ENCODE data around the gene DDN.

DDN gene

GRCh38 chr12:48954061-48954460, 45.1 kb downstream of the DDN start:
- Histone ChIP-seq H3K4me3 (ENCODE audit: low read length) (no peak overlapping the region), H3K9me3 (ENCODE audit: insufficient read depth, low read depth, low read length) (no peaks in the 10 kb centered on the region), H3K27ac (ENCODE audit: low read length) (no peak overlapping the region), H3K27me3 (ENCODE audit: insufficient read depth, low read length) (no peaks in the 10 kb centered on the region), H3K4me1 (ENCODE audit: insufficient read depth, low read length) (peaks cover 14% of the 10 kb centered on the region; the same call in 1 of the 2 replicates), H3K9ac (ENCODE audit: low read depth, low read length) (no peak overlapping the region), H3K36me3 (ENCODE audit: insufficient read depth, low read depth, low read length) (peaks cover 53% of the 10 kb centered on the region)

DNA sequence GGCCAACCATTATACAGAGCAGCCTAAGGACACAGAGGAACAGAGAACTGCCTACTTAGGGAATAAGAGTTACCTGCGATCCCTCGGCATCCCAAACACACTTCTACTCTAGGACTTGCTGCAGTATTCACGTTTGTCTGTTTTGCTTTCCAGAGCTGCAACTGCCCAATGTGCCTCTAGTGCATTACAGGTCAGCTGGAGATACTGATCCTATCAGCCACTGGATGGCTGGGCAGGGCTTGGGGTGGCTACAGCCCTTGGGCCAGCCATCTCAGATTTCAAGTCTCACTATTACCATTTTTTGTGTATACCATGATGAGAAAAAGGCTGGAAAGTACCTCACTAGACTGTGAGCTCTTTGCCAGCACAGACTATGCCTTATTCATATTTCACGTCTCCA, 46.5 kb downstream of the DDN start:
- Histone ChIP-seq H3K9me3 (ENCODE audit: insufficient read depth, low read depth, low read length) (no peaks in the 10 kb centered on the region), H3K27me3 (ENCODE audit: insufficient read depth, low read length) (no peaks in the 10 kb centered on the region), H3K4me3 (ENCODE audit: low read length) (no peak overlapping the region), H3K9ac (ENCODE audit: low read depth, low read length) (no peak overlapping the region), H3K27ac (ENCODE audit: low read length) (no peak overlapping the region), H3K36me3 (ENCODE audit: insufficient read depth, low read depth, low read length) (peaks cover 58% of the 10 kb centered on the region), H3K4me1 (ENCODE audit: insufficient read depth, low read length) (peaks cover 10% of the 10 kb centered on the region; the same call in 1 of the 2 replicates)

DNA sequence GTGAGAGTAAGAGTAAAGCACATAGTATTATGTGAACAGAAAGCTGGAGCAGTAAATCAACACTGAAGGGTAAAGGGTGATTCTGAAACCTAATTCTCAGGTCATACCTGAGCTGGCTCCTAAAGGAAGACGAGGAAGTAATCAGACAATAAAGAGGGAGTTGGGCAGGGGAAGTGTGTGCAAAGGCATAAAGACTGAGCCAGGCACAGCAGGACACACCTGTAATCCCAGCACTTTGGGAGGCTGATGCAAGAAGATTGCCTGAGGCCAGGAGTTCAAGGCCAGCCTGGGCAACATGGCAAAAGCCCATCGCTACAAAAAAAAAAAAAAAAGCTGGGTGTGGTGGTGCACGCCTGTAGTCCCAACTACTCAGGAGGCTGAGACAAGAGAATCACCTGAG, 51.4 kb downstream of the DDN start:
- Histone ChIP-seq H3K9me3 (ENCODE audit: insufficient read depth, low read depth, low read length) (no peaks in the 10 kb centered on the region), H3K27me3 (ENCODE audit: insufficient read depth, low read length) (no peaks in the 10 kb centered on the region), H3K4me3 (ENCODE audit: low read length) (no peak overlapping the region), H3K9ac (ENCODE audit: low read depth, low read length) (no peak overlapping the region), H3K27ac (ENCODE audit: low read length) (no peak overlapping the region), H3K36me3 (ENCODE audit: insufficient read depth, low read depth, low read length) (peaks cover 48% of the 10 kb centered on the region), H3K4me1 (ENCODE audit: insufficient read depth, low read length) (no peaks in the 10 kb centered on the region)

GRCh38 chr12:48946943-48947342, 52.2 kb downstream of the DDN start:
- H3K4me3 ChIP-seq (ENCODE audit: low read length) = no peak overlapping the region

DNA sequence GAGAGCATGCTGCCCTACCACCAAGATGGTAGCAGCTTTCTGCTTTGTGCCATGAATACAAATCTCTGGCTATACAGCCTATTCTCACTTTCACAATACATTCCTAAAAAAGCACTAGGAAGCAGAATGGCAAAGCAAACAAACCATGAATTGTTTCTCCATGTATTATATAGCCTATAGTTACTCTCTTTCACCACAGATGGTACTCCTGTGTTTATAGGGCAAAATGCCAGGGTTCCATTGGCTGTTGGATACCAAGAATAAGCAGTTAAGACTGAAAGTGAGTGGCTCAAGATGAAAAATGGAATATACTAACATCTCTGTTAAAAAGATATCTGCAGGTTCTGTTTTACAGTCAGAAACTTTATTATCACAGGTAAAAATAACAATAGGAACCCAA, 53.0 kb downstream of the DDN start:
- Histone ChIP-seq H3K36me3 (ENCODE audit: insufficient read depth, low read depth, low read length) (peaks cover 53% of the 10 kb centered on the region), H3K9me3 (ENCODE audit: insufficient read depth, low read depth, low read length) (no peaks in the 10 kb centered on the region), H3K4me3 (ENCODE audit: low read length) (no peak overlapping the region), H3K4me1 (ENCODE audit: insufficient read depth, low read length) (no peaks in the 10 kb centered on the region), H3K27ac (ENCODE audit: low read length) (no peak overlapping the region), H3K9ac (ENCODE audit: low read depth, low read length) (no peak overlapping the region), H3K27me3 (ENCODE audit: insufficient read depth, low read length) (no peaks in the 10 kb centered on the region)

More at GRCh38 chr12:48946943-48947342, 52.2 kb downstream of the DDN start:
- no peak overlapping the region for H3K9ac ChIP-seq (ENCODE audit: low read depth, low read length)
- H3K36me3 ChIP-seq (ENCODE audit: insufficient read depth, low read depth, low read length) = peaks cover 47% of the 10 kb centered on the region
- no peaks in the 10 kb centered on the region for H3K4me1 ChIP-seq (ENCODE audit: insufficient read depth, low read length)
- H3K9me3 ChIP-seq (ENCODE audit: insufficient read depth, low read depth, low read length) = no peaks in the 10 kb centered on the region
- no peak overlapping the region for H3K27ac ChIP-seq (ENCODE audit: low read length)
- no peaks in the 10 kb centered on the region for H3K27me3 ChIP-seq (ENCODE audit: insufficient read depth, low read length)

All from iPS-20b (cell line).